22Rv1 (cell line): ENCODE data around the gene EFCAB10.
"Not testable (repeated sequence)": the region's sequence is repeated elsewhere in the genome, so short reads cannot be mapped to it uniquely, and the experiment has no call there.

Experiments
- CTCF ChIP-seq: fragments of 450-650 bp; IDR thresholded peaks from 2 replicates; pipeline ENCODE4 v1.5.1; 2017; ENCODE audit warnings: mild to moderate bottlenecking
- ZFX ChIP-seq: fragments of 450-650 bp; IDR thresholded peaks from 2 replicates; pipeline ENCODE4 v1.6.1; 2017; ENCODE audit warnings: antibody characterized with exemption, borderline replicate concordance

GRCh38 chr7:105520620-105521019 lies 60.7 kb downstream of the EFCAB10 start:
- TF ChIP-seq CTCF, ZFX: not testable (repeated sequence)
